B cell (primary cell): Measurements from ENCODE around the gene CAAP1. TPM values are rescaled to one million over a fixed set of nuclear protein-coding genes. Genes with fewer than 3 reads are reported as not detected.

Source experiments
- ATAC-seq: fragments of 200-7000 bp; cut with Tn5 transposase; one replicate; pipeline ENCODE4 v1.10.0; 2021; ENCODE audit warnings: low read depth, mild to moderate bottlenecking, moderate number of reproducible peaks, moderate library complexity
- CTCF ChIA-PET: fragments of 350-600 bp; sonication (Branson Sonifier 250); formaldehyde crosslinking; loops from one replicate; lab custom pipeline; 2021; ENCODE audit warnings: antibody characterized with exemption, inconsistent platforms; lab: Charles Lee
- POLR2A ChIA-PET: fragments of 350-600 bp; sonication (Branson Sonifier 250); formaldehyde crosslinking; loops from one replicate; lab custom pipeline; 2021; ENCODE audit warnings: antibody characterized with exemption; lab: Charles Lee
- DNase-seq: peaks from one replicate; pipeline ENCODE4 v3.0.0; 2013
- H2AFZ ChIP-seq: 2 replicates; pipeline ENCODE4 v1.6.1; 2012; ENCODE audit warnings: mild to moderate bottlenecking, low read depth, low read length; ENCODE audit not compliant: insufficient read depth, poor library complexity, severe bottlenecking
- H3K27ac ChIP-seq, 2 donors: 1 replicate in 1 of 2; 2 replicates in 1 of 2; pipeline ENCODE4 v1.5.1; 2012 to 2013; ENCODE audit warnings: low read length in 2 of 2, mild to moderate bottlenecking in 2 of 2, moderate library complexity in 1 of 2
- H3K27me3 ChIP-seq, 4 experiments: fragments of 200-600 bp in 1 of 4; sonication (generic) in 1 of 4; replicated peaks in 1 of 4; 1 replicate in 2 of 4; 2 replicates in 2 of 4; pipeline versions ENCODE4 v1.6.1 to v1.7.0; 2013 to 2016; ENCODE audit warnings: low read length in 3 of 4, mild to moderate bottlenecking in 2 of 4, mixed read lengths in 1 of 4, moderate library complexity in 1 of 4; ENCODE audit not compliant: insufficient read depth in 4 of 4, control insufficient read depth in 3 of 4; ENCODE audit errors: control extremely low read depth in 1 of 4
- H3K36me3 ChIP-seq, 2 experiments: replicated peaks in 1 of 2; 1 replicate in 1 of 2; 2 replicates in 1 of 2; pipeline versions ENCODE4 v1.6.1 to v1.7.1; 2013; ENCODE audit warnings: low read length in 1 of 2; ENCODE audit not compliant: insufficient read depth in 2 of 2, control insufficient read depth in 1 of 2; ENCODE audit errors: control extremely low read depth in 1 of 2, extremely low read depth in 1 of 2
- H3K4me1 ChIP-seq, 2 donors: fragments of 200-600 bp in 1 of 2; sonication (generic) in 1 of 2; 1 replicate in 1 of 2; 2 replicates in 1 of 2; pipeline versions ENCODE4 v1.5.1 to v1.6.1; 2013 to 2017; ENCODE audit warnings: low read length in 2 of 2; ENCODE audit not compliant: control insufficient read depth in 2 of 2, insufficient read depth in 2 of 2
- H3K4me2 ChIP-seq: replicated peaks from 2 replicates; pipeline ENCODE3; 2012; ENCODE audit warnings: mild to moderate bottlenecking, low read depth, low read length; ENCODE audit not compliant: poor library complexity, severe bottlenecking
- H3K4me3 ChIP-seq, 5 experiments: fragments of 200-600 bp in 1 of 5; sonication (generic) in 1 of 5; 1 replicate in 3 of 5; 2 replicates in 2 of 5; pipeline versions ENCODE4 v1.5.1 to v1.7.0; 2011 to 2016; ENCODE audit warnings: low read length in 4 of 5, mild to moderate bottlenecking in 4 of 5, low read depth in 2 of 5, control low read depth in 1 of 5, moderate library complexity in 1 of 5; ENCODE audit not compliant: insufficient read depth in 1 of 5; ENCODE audit errors: control extremely low read depth in 1 of 5, extremely low read depth in 1 of 5
- H3K79me2 ChIP-seq: fragments of 200-600 bp; sonication (generic); one replicate; pipeline ENCODE4 v1.6.0; 2016; ENCODE audit warnings: low read length; ENCODE audit not compliant: control insufficient read depth, insufficient read depth
- H3K9ac ChIP-seq: fragments of 200-600 bp; sonication (generic); 2 replicates; pipeline ENCODE4 v1.6.1; 2017; ENCODE audit warnings: mild to moderate bottlenecking, low read length, moderate library complexity
- H3K9me3 ChIP-seq, 3 donors: one replicate each; pipeline versions ENCODE4 v1.6.1 to v1.7.1; 2013; ENCODE audit warnings: low read length in 2 of 3; ENCODE audit not compliant: control insufficient read depth in 2 of 3, insufficient read depth in 1 of 3; ENCODE audit errors: control extremely low read depth in 1 of 3
- H4K20me1 ChIP-seq: 2 replicates; pipeline ENCODE4 v1.6.0; 2012; ENCODE audit warnings: mild to moderate bottlenecking, low read length; ENCODE audit not compliant: insufficient read depth, control insufficient read depth, poor library complexity, severe bottlenecking
- H3K27ac Mint-ChIP-seq: one replicate; pipeline ENCODE4 v1.8.0; 2021; ENCODE audit warnings: mixed read lengths
- H3K27me3 Mint-ChIP-seq: one replicate; pipeline ENCODE4 v1.8.0; 2021; ENCODE audit warnings: mixed read lengths
- H3K4me1 Mint-ChIP-seq: one replicate; pipeline ENCODE4 v1.8.0; 2021; ENCODE audit warnings: mixed read lengths
- H3K4me3 Mint-ChIP-seq: one replicate; pipeline ENCODE4 v1.8.0; 2021; ENCODE audit warnings: mixed read lengths
- H3K9me3 Mint-ChIP-seq: one replicate; pipeline ENCODE4 v1.8.0; 2022; ENCODE audit warnings: mixed read lengths; ENCODE audit not compliant: insufficient read depth
- CTCF ChIP-seq: fragments of 200-600 bp; IDR thresholded peaks from one replicate; pipeline ENCODE4 v1.8.0; 2022; ENCODE audit warnings: antibody characterized with exemption, mild to moderate bottlenecking
- EZH2 ChIP-seq: IDR thresholded peaks from 2 replicates; pipeline ENCODE4 v1.6.1; 2012; ENCODE audit warnings: borderline replicate concordance, low read depth, mild to moderate bottlenecking, moderate library complexity, low read length; ENCODE audit not compliant: insufficient read depth, poor library complexity, severe bottlenecking
- WGBS: methylation state at CpG from one replicate; pipeline ENCODE4 v1.1.5; 2013; ENCODE audit warnings: missing lambda C conversion rate; ENCODE audit not compliant: insufficient coverage; 5-methylcytosine and 5-hydroxymethylcytosine counted together
- intact Hi-C: fragments of 100-400 bp; cut with micrococcal nuclease; formaldehyde crosslinking; loops from one replicate; pipeline ENCODE4 v1.10.0; 2022
- polyA plus RNA-seq: library from polyadenylated mRNA; depleted of rRNA; stranded (reverse); fragments of >200 nt; gene quantifications from 2 replicates; pipeline ENCODE4 v1.2.3, GENCODE V29; 2012
- total RNA-seq, 2 donors: library from RNA; stranded (reverse); fragments of 120-200 nt in 1 of 2; gene quantifications; 1 replicate in 1 of 2; 2 replicates in 1 of 2; pipeline versions ENCODE4 v1.2.3 to v1.2.4, GENCODE V29; 2013 to 2022

Gene CAAP1
- total and polyA plus RNA-seq, 2 donors (not counting 1 experiment from before 2014, with no cell fraction given) = 8.5 to 13.3 TPM

GRCh38 chr9:26904671-26905070, 12.1 kb upstream of the CAAP1 start:
- Histone ChIP-seq H3K4me2 (no peak overlapping the region), H3K9ac (no peak overlapping the region), H3K36me3 (peaks cover 3 to 19% of the 10 kb centered on the region in 2 experiments), H3K4me1 (no peaks in the 10 kb centered on the region), H3K27ac (no peak overlapping the region), H4K20me1 (no peaks in the 10 kb centered on the region), H2AFZ (no peak overlapping the region), H3K4me3 (no peak overlapping the region), H3K9me3 (no peaks in the 10 kb centered on the region), H3K79me2 (no peaks in the 10 kb centered on the region), H3K27me3 (no peaks in the 10 kb centered on the region)
- no peak for DNase-seq
- CTCF ChIA-PET = no interaction called here
- intact Hi-C loops = no loop called here
- TF ChIP-seq CTCF (no peak), EZH2 (no peak)
- Mint-ChIP-seq H3K4me3 (no peak overlapping the region), H3K27ac (no peak overlapping the region), H3K4me1 (no peaks in the 10 kb centered on the region), H3K9me3 (no peaks in the 10 kb centered on the region), H3K27me3 (no peaks in the 10 kb centered on the region)
- no peak for ATAC-seq
- WGBS = no CpG with 5 or more reads among the region's 1 CpG
- POLR2A ChIA-PET = no interaction called here

- TF ChIP-seq EZH2 (no peak), CTCF (no peak)
- Histone ChIP-seq H3K4me3 (no peak overlapping the region), H3K4me1 (no peaks in the 10 kb centered on the region), H2AFZ (no peak overlapping the region), H3K9me3 (no peaks in the 10 kb centered on the region), H3K79me2 (no peaks in the 10 kb centered on the region), H3K36me3 (peaks cover 3 to 19% of the 10 kb centered on the region in 2 experiments), H3K4me2 (no peak overlapping the region), H3K9ac (no peak overlapping the region), H3K27me3 (no peaks in the 10 kb centered on the region), H3K27ac (no peak overlapping the region), H4K20me1 (no peaks in the 10 kb centered on the region)
- Mint-ChIP-seq H3K27me3 (no peaks in the 10 kb centered on the region), H3K27ac (no peak overlapping the region), H3K4me1 (no peaks in the 10 kb centered on the region), H3K9me3 (no peaks in the 10 kb centered on the region), H3K4me3 (no peak overlapping the region)
- POLR2A ChIA-PET = no interaction called here
- DNase-seq (no peak), ATAC-seq (no peak)
- CTCF ChIA-PET = no interaction called here
- WGBS = no CpG with 5 or more reads among the region's 3 CpGs
- intact Hi-C loops = no loop called here
Observed at GRCh38 chr9:26904070-26904469, 11.5 kb upstream of the CAAP1 start.
